H9 (cell line): ENCODE data around the gene ING1. TPM values are rescaled to one million over a fixed set of nuclear protein-coding genes. Genes with fewer than 3 reads are reported as not detected.

Experiments
- DNase-seq: peaks from one replicate; pipeline ENCODE4 v3.0.0-alpha.2; 2017
- H2AFZ ChIP-seq: one replicate; pipeline ENCODE4 v1.6.1; 2013; ENCODE audit warnings: mild to moderate bottlenecking, low read length, control low read depth, moderate library complexity
- H2AK5ac ChIP-seq: 2 replicates; pipeline ENCODE4 v1.6.1; 2013; ENCODE audit warnings: low read length, control low read depth, mixed read lengths; ENCODE audit not compliant: insufficient read length
- H2BK120ac ChIP-seq: one replicate; pipeline ENCODE4 v1.6.1; 2013; ENCODE audit warnings: low read depth, mild to moderate bottlenecking, low read length, control low read depth, inconsistent platforms; ENCODE audit not compliant: poor library complexity, severe bottlenecking
- H2BK12ac ChIP-seq: 2 replicates; pipeline ENCODE4 v1.6.1; 2013; ENCODE audit warnings: low read length, control low read depth, mixed read lengths, low read depth; ENCODE audit not compliant: insufficient read length
- H2BK15ac ChIP-seq: 2 replicates; pipeline ENCODE4 v1.6.1; 2013; ENCODE audit warnings: low read depth, low read length, control low read depth
- H2BK20ac ChIP-seq: one replicate; pipeline ENCODE4 v1.6.1; 2013; ENCODE audit warnings: low read depth, mild to moderate bottlenecking, low read length, control low read depth, inconsistent platforms; ENCODE audit not compliant: poor library complexity, severe bottlenecking
- H2BK5ac ChIP-seq: 2 replicates; pipeline ENCODE4 v1.6.1; 2013; ENCODE audit warnings: low read length, control low read depth, mixed read lengths; ENCODE audit not compliant: insufficient read length
- H3K14ac ChIP-seq: 2 replicates; pipeline ENCODE4 v1.6.1; 2013; ENCODE audit warnings: low read length, control low read depth; ENCODE audit not compliant: insufficient read depth
- H3K18ac ChIP-seq: 2 replicates; pipeline ENCODE4 v1.6.1; 2013; ENCODE audit warnings: low read depth, mild to moderate bottlenecking, mixed read lengths, low read length, control low read depth; ENCODE audit not compliant: insufficient read length
- H3K23ac ChIP-seq: 2 replicates; pipeline ENCODE4 v1.6.1; 2013; ENCODE audit warnings: low read length, control low read depth, mixed read lengths, low read depth; ENCODE audit not compliant: insufficient read length
- H3K23me2 ChIP-seq: 2 replicates; pipeline ENCODE4 v1.6.1; 2013; ENCODE audit warnings: low read depth, mild to moderate bottlenecking, mixed read lengths, low read length, control low read depth; ENCODE audit not compliant: insufficient read length, poor library complexity, severe bottlenecking
- H3K27ac ChIP-seq: 2 replicates; pipeline ENCODE4 v1.5.1; 2013; ENCODE audit warnings: low read length, control low read depth, mixed read lengths, low read depth; ENCODE audit not compliant: insufficient read length
- H3K27me3 ChIP-seq: 2 replicates; pipeline ENCODE4 v1.6.1; 2013; ENCODE audit warnings: low read length, control low read depth, inconsistent platforms; ENCODE audit not compliant: insufficient read depth
- H3K4ac ChIP-seq: 2 replicates; pipeline ENCODE4 v1.6.1; 2013; ENCODE audit warnings: low read depth, mild to moderate bottlenecking, control low read depth, inconsistent platforms, low read length, moderate library complexity
- H3K4me1 ChIP-seq: 2 replicates; pipeline ENCODE4 v1.6.1; 2013; ENCODE audit warnings: low read length, control low read depth, inconsistent platforms; ENCODE audit not compliant: insufficient read depth
- H3K4me2 ChIP-seq: 2 replicates; pipeline ENCODE4 v1.6.1; 2013; ENCODE audit warnings: low read length, control low read depth, mixed read lengths; ENCODE audit not compliant: insufficient read length, insufficient read depth
- H3K56ac ChIP-seq: 2 replicates; pipeline ENCODE4 v1.6.1; 2013; ENCODE audit warnings: low read depth, mild to moderate bottlenecking, mixed read lengths, low read length, control low read depth; ENCODE audit not compliant: insufficient read length
- H3K79me1 ChIP-seq: 2 replicates; pipeline ENCODE4 v1.6.1; 2013; ENCODE audit warnings: low read depth, mild to moderate bottlenecking, moderate library complexity, low read length, control low read depth, inconsistent platforms; ENCODE audit not compliant: insufficient read depth, poor library complexity, severe bottlenecking
- H3K79me2 ChIP-seq: 2 replicates; pipeline ENCODE4 v1.6.1; 2013; ENCODE audit warnings: low read length, control low read depth, inconsistent platforms; ENCODE audit not compliant: insufficient read depth
- H3K9ac ChIP-seq: 2 replicates; pipeline ENCODE4 v1.6.1; 2013; ENCODE audit warnings: low read length, control low read depth, mixed read lengths; ENCODE audit not compliant: insufficient read length; ENCODE audit errors: extremely low read depth
- H3K9me3 ChIP-seq: one replicate; pipeline ENCODE4 v1.6.1; 2013; ENCODE audit warnings: low read depth, low read length, inconsistent platforms; ENCODE audit not compliant: control insufficient read depth
- H3T11ph ChIP-seq: one replicate; pipeline ENCODE4 v1.6.1; 2013; ENCODE audit warnings: mild to moderate bottlenecking, low read length, control low read depth, inconsistent platforms
- H4K20me1 ChIP-seq: one replicate; pipeline ENCODE4 v1.6.1; 2013; ENCODE audit not compliant: control insufficient read depth, insufficient read length, insufficient read depth
- H4K5ac ChIP-seq: 2 replicates; pipeline ENCODE4 v1.6.1; 2013; ENCODE audit warnings: low read depth, mild to moderate bottlenecking, mixed read lengths, low read length, control low read depth; ENCODE audit not compliant: insufficient read length
- H4K8ac ChIP-seq: replicated peaks from 2 replicates; pipeline ENCODE4 v1.6.1; 2013; ENCODE audit warnings: low read length, control low read depth, mixed read lengths, low read depth; ENCODE audit not compliant: insufficient read length
- H4K91ac ChIP-seq: 2 replicates; pipeline ENCODE4 v1.6.1; 2013; ENCODE audit warnings: low read depth, mild to moderate bottlenecking, moderate library complexity, mixed read lengths, low read length, control low read depth; ENCODE audit not compliant: insufficient read length
- H3K27ac Mint-ChIP-seq, 3 experiments: 2 replicates in 2 of 3; 3 replicates in 1 of 3; pipeline ENCODE4 v1.8.0; 2020 to 2021; ENCODE audit warnings: mixed read lengths in 3 of 3, mild to moderate bottlenecking in 1 of 3, moderate library complexity in 1 of 3
- H3K27me3 Mint-ChIP-seq: 2 replicates; pipeline ENCODE4 v1.8.0; 2021; ENCODE audit warnings: low read depth, mild to moderate bottlenecking, moderate library complexity, mixed read lengths
- H3K36me3 Mint-ChIP-seq, 3 experiments: 2 replicates in 2 of 3; 3 replicates in 1 of 3; pipeline ENCODE4 v1.8.0; 2020 to 2021; ENCODE audit warnings: low read depth in 3 of 3, mixed read lengths in 3 of 3; ENCODE audit not compliant: insufficient read depth in 1 of 3
- H3K4me1 Mint-ChIP-seq, 2 experiments: 2 replicates each; pipeline ENCODE4 v1.8.0; 2020; ENCODE audit warnings: mixed read lengths in 2 of 2
- H3K4me3 Mint-ChIP-seq, 2 experiments: 2 replicates in 1 of 2; 3 replicates in 1 of 2; pipeline ENCODE4 v1.8.0; 2020 to 2021; ENCODE audit warnings: mild to moderate bottlenecking in 2 of 2, mixed read lengths in 2 of 2, moderate library complexity in 1 of 2
- H3K9me3 Mint-ChIP-seq, 2 experiments: 2 replicates in 1 of 2; 3 replicates in 1 of 2; pipeline ENCODE4 v1.8.0; 2020; ENCODE audit warnings: mild to moderate bottlenecking in 2 of 2, mixed read lengths in 2 of 2, moderate library complexity in 1 of 2
- WGBS: extraction: QIAGEN DNeasy Blood & Tissue Kit; methylation state at CpG from one replicate; pipeline ENCODE4 v1.1.7; 2013; ENCODE audit warnings: missing lambda C conversion rate, low lambda C conversion rate, mixed read lengths; ENCODE audit not compliant: insufficient read length; ENCODE audit errors: extremely low coverage; 5-methylcytosine and 5-hydroxymethylcytosine counted together
- total RNA-seq: library from RNA; stranded (reverse); gene quantifications from 2 replicates; pipeline ENCODE4 v1.2.1, GENCODE V29; 2021
- TF ChIP-seq, protein P1 (sequence below): fragments of 200-600 bp; sonication (generic); conservative IDR thresholded peaks from 3 replicates; pipeline ENCODE4 v1.8.0; 2021; ENCODE audit warnings: antibody characterized with exemption, mild to moderate bottlenecking

ING1 gene
- total RNA-seq, 1 experiment from 2014 or later: 17.3 TPM

- no peaks in the 10 kb centered on the region for H3K36me3 Mint-ChIP-seq
- Histone ChIP-seq H3K79me1 (no peaks in the 10 kb centered on the region), H3K18ac (no peak overlapping the region), H2AFZ (no peak overlapping the region), H2AK5ac (no peak overlapping the region), H3K79me2 (no peaks in the 10 kb centered on the region), H3T11ph (no peak overlapping the region), H2BK12ac (no peak overlapping the region), H2BK120ac (no peak overlapping the region), H4K5ac (no peak overlapping the region), H4K20me1 (no peaks in the 10 kb centered on the region), H3K9me3 (no peaks in the 10 kb centered on the region), H3K4me1 (no peaks in the 10 kb centered on the region), H4K91ac (no peak overlapping the region), H2BK20ac (no peak overlapping the region), H3K27me3 (no peaks in the 10 kb centered on the region), H3K23me2 (peaks cover 3% of the 10 kb centered on the region), H3K56ac (no peak overlapping the region), H3K23ac (no peak overlapping the region), H4K8ac (no peak overlapping the region), H3K4ac (no peak overlapping the region), H3K14ac (no peak overlapping the region), H2BK5ac (no peak overlapping the region), H3K27ac (no peak overlapping the region), H2BK15ac (no peak overlapping the region), H3K9ac (no peak overlapping the region), H3K4me2 (no peak overlapping the region)
- H3K27ac Mint-ChIP-seq: no peak overlapping the region
- H3K4me1 Mint-ChIP-seq: peaks cover 0 to 6% of the 10 kb centered on the region in 2 experiments; a peak in 2 of 4 replicates
- H3K27me3 Mint-ChIP-seq: peaks cover 9% of the 10 kb centered on the region
- H3K4me3 Mint-ChIP-seq: no peak overlapping the region
- no CpG with 5 or more reads among the region's 13 CpGs for WGBS
- TF ChIP-seq, protein P1, sequence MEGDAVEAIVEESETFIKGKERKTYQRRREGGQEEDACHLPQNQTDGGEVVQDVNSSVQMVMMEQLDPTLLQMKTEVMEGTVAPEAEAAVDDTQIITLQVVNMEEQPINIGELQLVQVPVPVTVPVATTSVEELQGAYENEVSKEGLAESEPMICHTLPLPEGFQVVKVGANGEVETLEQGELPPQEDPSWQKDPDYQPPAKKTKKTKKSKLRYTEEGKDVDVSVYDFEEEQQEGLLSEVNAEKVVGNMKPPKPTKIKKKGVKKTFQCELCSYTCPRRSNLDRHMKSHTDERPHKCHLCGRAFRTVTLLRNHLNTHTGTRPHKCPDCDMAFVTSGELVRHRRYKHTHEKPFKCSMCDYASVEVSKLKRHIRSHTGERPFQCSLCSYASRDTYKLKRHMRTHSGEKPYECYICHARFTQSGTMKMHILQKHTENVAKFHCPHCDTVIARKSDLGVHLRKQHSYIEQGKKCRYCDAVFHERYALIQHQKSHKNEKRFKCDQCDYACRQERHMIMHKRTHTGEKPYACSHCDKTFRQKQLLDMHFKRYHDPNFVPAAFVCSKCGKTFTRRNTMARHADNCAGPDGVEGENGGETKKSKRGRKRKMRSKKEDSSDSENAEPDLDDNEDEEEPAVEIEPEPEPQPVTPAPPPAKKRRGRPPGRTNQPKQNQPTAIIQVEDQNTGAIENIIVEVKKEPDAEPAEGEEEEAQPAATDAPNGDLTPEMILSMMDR: no peak
- no peak for DNase-seq
- H3K9me3 Mint-ChIP-seq: no peaks in the 10 kb centered on the region
These were observed 58.8 kb downstream of the ING1 start for GRCh38 chr13:110772091-110772984.

Other genes starting within 250 kb of the ING1 start
- gene RAB20, start 152.0 kb upstream of the ING1 start, total RNA-seq: 11.4 and 12.3 TPM in 2 replicates
- gene NAXD, start 98.2 kb upstream of the ING1 start, total RNA-seq: 24.8 and 25.5 TPM in 2 replicates
- 41.9 and 46.3 TPM in 2 replicates for gene CARS2, start 7.6 kb upstream of the ING1 start, total RNA-seq
- 159 and 160 TPM in 2 replicates for gene ANKRD10, start 201.4 kb downstream of the ING1 start, total RNA-seq